K562 (cell line): Measurements from ENCODE around the gene BANF2. TPM values are rescaled to one million over a fixed set of nuclear protein-coding genes. Genes with fewer than 3 reads are reported as not detected.

Experiments used
- ATAC-seq: fragments of 200-7000 bp; cut with Tn5 transposase; 3 replicates; pipeline ENCODE4 v1.9.1; 2020; ENCODE audit warnings: moderate library complexity
- BruUV-seq: library from RNA; stranded (reverse); fragments of 400-500 nt; replicated peaks from 2 replicates; lab custom pipeline; 2021; lab: Mats Ljungman, UMichigan
- CTCF ChIA-PET: fragments of 300-600 bp; formaldehyde crosslinking; extraction: SDS; loops from one replicate; lab custom pipeline; 2021; ENCODE audit warnings: low intra/inter-chr PET ratio; lab: Yijun Ruan, JAX
- POLR2A ChIA-PET: fragments of 300-600, 350-650 bp; sonication (Branson Sonifier 250); formaldehyde crosslinking; extraction: SDS; loops from one replicate; lab custom pipeline; 2021; ENCODE audit warnings: antibody characterized with exemption, inconsistent platforms; lab: Yijun Ruan, JAX
- DNase-seq, 4 experiments: peaks; one replicate each; pipeline versions ENCODE4 v3.0.0 to v3.0.0-alpha.2; 2011 to 2018; ENCODE audit warnings: low spot score in 3 of 4, mixed read lengths in 3 of 4; ENCODE audit errors: extremely low read depth in 1 of 4
- FAIRE-seq: peaks from 2 replicates; lab custom pipeline; 2011; peaks lifted over from hg19 to GRCh38; lab: Jason Lieb, UNC
- H2AFZ ChIP-seq: 2 replicates; pipeline ENCODE4 v1.6.0; 2011; ENCODE audit warnings: low read depth, low read length, control low read depth, inconsistent platforms
- H3K27ac ChIP-seq: fragments of 200-600 bp; 3 replicates; pipeline ENCODE4 v1.8.0; 2011; ENCODE audit warnings: low read depth, mild to moderate bottlenecking, control low read depth, inconsistent platforms, low read length, moderate library complexity, mixed read lengths; ENCODE audit errors: extremely low read depth
- H3K27me3 ChIP-seq, 2 experiments: fragments of 300-600 bp in 1 of 2; 2 replicates in 1 of 2; 3 replicates in 1 of 2; pipeline versions ENCODE4 v1.6.0 to v1.8.0; 2011; ENCODE audit warnings: inconsistent platforms in 2 of 2, low read length in 2 of 2, mild to moderate bottlenecking in 1 of 2, mixed read lengths in 1 of 2, moderate library complexity in 1 of 2; ENCODE audit not compliant: control insufficient read depth in 2 of 2, insufficient read depth in 2 of 2
- H3K36me3 ChIP-seq: fragments of 300-600 bp; 3 replicates; pipeline ENCODE4 v1.8.0; 2011; ENCODE audit warnings: mild to moderate bottlenecking, low read length, inconsistent platforms; ENCODE audit not compliant: control insufficient read depth, insufficient read depth
- H3K4me1 ChIP-seq, 2 experiments: fragments of 200-600 bp in 1 of 2; replicated peaks in 1 of 2; 2 replicates in 1 of 2; 3 replicates in 1 of 2; pipeline versions ENCODE4 v1.5.1 to v1.8.0; 2011; ENCODE audit warnings: inconsistent platforms in 2 of 2, low read length in 2 of 2, mild to moderate bottlenecking in 1 of 2, mixed read lengths in 1 of 2, moderate library complexity in 1 of 2; ENCODE audit not compliant: control insufficient read depth in 2 of 2, insufficient read depth in 2 of 2
- H3K4me2 ChIP-seq: 2 replicates; pipeline ENCODE4 v1.6.1; 2011; ENCODE audit warnings: low read length, control low read depth, inconsistent platforms, mixed read lengths; ENCODE audit not compliant: insufficient read depth
- H3K4me3 ChIP-seq: fragments of 200-600 bp; sonication (generic), shearing (Covaris generic); 2 replicates; pipeline ENCODE4 v1.5.1; 2016; ENCODE audit warnings: control low read depth, inconsistent platforms
- H3K79me2 ChIP-seq: fragments of 200-600 bp; 3 replicates; pipeline ENCODE4 v1.8.0; 2011; ENCODE audit warnings: low read length, inconsistent platforms; ENCODE audit not compliant: control insufficient read depth, insufficient read depth
- H3K9ac ChIP-seq, 2 experiments: 2 replicates each; pipeline versions ENCODE4 v1.6.0 to v1.6.1; 2011; ENCODE audit warnings: low read depth in 2 of 2, low read length in 2 of 2, control low read depth in 1 of 2, inconsistent platforms in 1 of 2, mild to moderate bottlenecking in 1 of 2, mixed read lengths in 1 of 2; ENCODE audit not compliant: insufficient read depth in 1 of 2
- H3K9me1 ChIP-seq: one replicate; pipeline ENCODE4 v1.6.0; 2011; ENCODE audit warnings: inconsistent platforms, mild to moderate bottlenecking, low read length, moderate library complexity; ENCODE audit not compliant: control insufficient read depth, insufficient read depth
- H3K9me3 ChIP-seq: replicated peaks from 2 replicates; pipeline ENCODE4 v1.5.1; 2011; ENCODE audit warnings: low read depth, low read length, inconsistent platforms; ENCODE audit not compliant: control insufficient read depth, insufficient read depth
- H4K20me1 ChIP-seq: replicated peaks from 2 replicates; pipeline ENCODE4 v1.6.1; 2011; ENCODE audit warnings: low read length, inconsistent platforms, mixed read lengths; ENCODE audit not compliant: control insufficient read depth, insufficient read depth
- BCOR ChIP-seq: fragments of 450-650 bp; IDR thresholded peaks from 2 replicates; pipeline ENCODE4 v1.6.1; 2016
- CBX8 ChIP-seq: fragments of 200-600 bp; sonication (generic); IDR thresholded peaks from 2 replicates; pipeline ENCODE4 v1.6.1; 2012; ENCODE audit warnings: borderline replicate concordance, mixed run types, low read depth, mild to moderate bottlenecking, moderate library complexity, mixed read lengths, low read length, control low read depth, inconsistent platforms; ENCODE audit not compliant: poor library complexity, severe bottlenecking; ENCODE audit errors: extremely low read depth
- CC2D1A ChIP-seq: fragments of 450-650 bp; IDR thresholded peaks from 2 replicates; pipeline ENCODE4 v1.6.1; 2017; ENCODE audit warnings: mild to moderate bottlenecking
- FIP1L1 ChIP-seq: fragments of 200-400 bp; formaldehyde crosslinking; IDR thresholded peaks from 2 replicates; pipeline ENCODE4 v1.6.1; 2018; ENCODE audit warnings: mild to moderate bottlenecking, low read depth, low read length; ENCODE audit not compliant: poor library complexity, severe bottlenecking
- MTA3 ChIP-seq: fragments of 450-650 bp; formaldehyde crosslinking; IDR thresholded peaks from 2 replicates; pipeline ENCODE4 v1.6.1; 2017; ENCODE audit warnings: mild to moderate bottlenecking, borderline replicate concordance
- NR2F6 ChIP-seq: fragments of 450-650 bp; formaldehyde crosslinking; IDR thresholded peaks from 2 replicates; pipeline ENCODE4 v1.4.0; 2020; ENCODE audit warnings: mild to moderate bottlenecking
- PCBP1 ChIP-seq: fragments of 200-400 bp; formaldehyde crosslinking; IDR thresholded peaks from 2 replicates; pipeline ENCODE4 v1.6.1; 2018; ENCODE audit warnings: mild to moderate bottlenecking, low read depth, low read length; ENCODE audit not compliant: poor library complexity, severe bottlenecking
- SRSF1 ChIP-seq: fragments of 200-400 bp; formaldehyde crosslinking; IDR thresholded peaks from 2 replicates; pipeline ENCODE4 v1.6.1; 2017; ENCODE audit warnings: mild to moderate bottlenecking, low read depth, low read length, moderate library complexity
- TCF7 ChIP-seq: sonication (generic); IDR thresholded peaks from 2 replicates; pipeline ENCODE4 v1.6.1; 2016; ENCODE audit warnings: antibody characterized with exemption, borderline replicate concordance
- ZFP1 ChIP-seq: fragments of 450-650 bp; formaldehyde crosslinking; IDR thresholded peaks from 2 replicates; pipeline ENCODE4 v1.4.0; 2020; ENCODE audit warnings: mild to moderate bottlenecking, mixed read lengths
- ZNF583 ChIP-seq: fragments of 250-450 bp; sonication (Bioruptor Pico); IDR thresholded peaks from 2 replicates; pipeline ENCODE4 v1.4.0; 2020
- WGBS: fragments of 100-300 bp; shearing (Covaris generic); methylation state at CpG from one replicate; pipeline ENCODE4 v1.1.6; 2016; ENCODE audit warnings: low coverage, mixed read lengths; ENCODE audit not compliant: insufficient coverage; ENCODE audit errors: missing lambda C conversion rate; 5-methylcytosine and 5-hydroxymethylcytosine counted together
- in situ Hi-C: fragments of 300-500 bp; cut with MboI; formaldehyde crosslinking; loops from 4 replicates; pipeline ENCODE4 v1.15.0; 2018; ENCODE audit warnings: inconsistent platforms, mixed read lengths
- intact Hi-C: fragments of 100-400 bp; cut with micrococcal nuclease; formaldehyde crosslinking; loops from 2 replicates; pipeline ENCODE4 v1.14.2; 2022
- polyA plus RNA-seq, 8 experiments: library from polyadenylated mRNA; depleted of rRNA in 4 of 8; stranded (reverse) in 5 of 8; unstranded in 3 of 8; fragments of >200 nt; fragmentation: Nextera tagmentation in 2 of 8; fragmentation: Illumina TruSeq in 1 of 8; extraction: Ambion mirVana in 2 of 8; extraction: Trizol in 1 of 8; gene quantifications; 2 replicates each; pipeline versions ENCODE4 v1.2.1 to v1.2.3, GENCODE V29; 2011 to 2014; ENCODE audit warnings: inconsistent platforms in 1 of 8, missing spikeins in 1 of 8
- total RNA-seq, 7 experiments: library from RNA; depleted of rRNA in 6 of 7; stranded (reverse); fragments of >200 nt in 6 of 7; fragmentation: Illumina TruSeq in 2 of 7; extraction: Trizol in 2 of 7; gene quantifications; 2 replicates each; pipeline versions ENCODE4 v1.2.1 to v1.2.3, GENCODE V29; 2011 to 2021; ENCODE audit warnings: low replicate concordance in 1 of 7
- TF ChIP-seq, protein P1 (sequence below), 2 experiments: fragments of 200-800 bp in 1 of 2; sonication (Bioruptor generic) in 1 of 2; sonication (generic) in 1 of 2; formaldehyde crosslinking in 1 of 2; IDR thresholded peaks in 1 of 2; conservative IDR thresholded peaks in 1 of 2; 2 replicates each; pipeline versions ENCODE4 v1.5.0 to v1.6.1; 2016 to 2020; ENCODE audit warnings: missing compliant biosample characterization in 1 of 2, missing genetic modification characterization in 1 of 2, missing genetic modification reagents in 1 of 2
- TF ChIP-seq, protein P2 (sequence below): fragments of 450-650 bp; formaldehyde crosslinking; IDR thresholded peaks from 2 replicates; pipeline ENCODE4 v1.4.0; 2022; ENCODE audit warnings: missing genetic modification characterization
- TF ChIP-seq, protein P3 (sequence below): fragments of 450-650 bp; formaldehyde crosslinking; IDR thresholded peaks from 2 replicates; pipeline ENCODE4 v1.4.0; 2022; ENCODE audit warnings: missing genetic modification characterization
- TF ChIP-seq, protein P4 (sequence below): fragments of 450-650 bp; formaldehyde crosslinking; IDR thresholded peaks from 2 replicates; pipeline ENCODE4 v1.4.0; 2020; ENCODE audit warnings: mild to moderate bottlenecking
- TF ChIP-seq, protein P5 (sequence below): sonication (generic); formaldehyde crosslinking; IDR thresholded peaks from 2 replicates; pipeline ENCODE4 v1.8.1; 2022; ENCODE audit warnings: missing genetic modification reagents

BANF2 gene
- total and polyA plus RNA-seq, 9 of the 15 experiments (the other 6 are each of a cell fraction or from before 2014, with no cell fraction given): not detected

DNA sequence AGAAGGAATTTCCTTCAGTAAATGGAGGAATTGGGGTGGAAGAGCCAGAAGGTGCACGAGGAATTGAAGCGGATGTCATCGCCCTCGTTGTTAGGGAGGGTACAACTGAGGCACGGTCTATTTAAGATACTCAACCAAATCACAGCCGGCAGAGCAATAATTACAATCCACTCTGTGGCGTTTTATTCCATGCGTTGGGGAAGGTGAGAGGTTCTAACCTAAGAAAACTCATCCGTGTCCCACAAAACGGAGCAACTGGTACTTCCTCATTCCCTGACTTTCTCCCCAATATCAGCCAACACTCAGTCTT is 16.9 kb upstream of the BANF2 start:
- peaks cover 3% of the 10 kb centered on the region for H3K9me1 ChIP-seq
- POLR2A ChIA-PET: interaction anchor here (0.7 to 2.7 kb wide), 11 partner anchors 8 to 289 kb away, joined by 3 to 10 read pairs (median 4); partner anchors contain the start of gene MGME1
- H3K27ac ChIP-seq: no peak overlapping the region; the same call in 1 of the 3 replicates
- peaks cover 7% of the 10 kb centered on the region; the same call in 1 of the 2 replicates for H4K20me1 ChIP-seq
- WGBS: 6% methylated on average over 9 of the region's 10 CpGs
- H3K4me1 ChIP-seq: peaks cover 14 to 28% of the 10 kb centered on the region in 2 experiments
- H3K4me3 ChIP-seq: peak overlapping the region; percentile 65
- peaks cover 33% of the 10 kb centered on the region for H3K79me2 ChIP-seq
- H2AFZ ChIP-seq: peak overlapping the region; percentile 96
- peaks cover 17% of the 10 kb centered on the region; the same call in 2 of the 3 replicates for H3K36me3 ChIP-seq
- FAIRE-seq (no peak), DNase-seq (no peak), ATAC-seq (no peak)
- peaks cover 8 to 20% of the 10 kb centered on the region in 2 experiments for H3K27me3 ChIP-seq
- CTCF ChIA-PET: interaction anchor here (0.5 kb wide), 1 partner anchor 178 kb away, joined by 3 read pairs; no protein-coding TSS in a partner anchor
- peak overlapping the region; percentile 74 for H3K4me2 ChIP-seq
- BruUV-seq: no TSS peak
- peaks cover 2% of the 10 kb centered on the region; the same call in 1 of the 2 replicates for H3K9me3 ChIP-seq
- intact Hi-C loops (loop anchor here (10.0 kb wide), 2 partner anchors 212 to 312 kb away; no protein-coding TSS in a partner anchor), in situ Hi-C loops (no loop called here)
- peak overlapping the region in 1 of 2 experiments; percentile 69; a peak in 2 of 4 replicates for H3K9ac ChIP-seq
- TF ChIP-seq, protein P1, sequence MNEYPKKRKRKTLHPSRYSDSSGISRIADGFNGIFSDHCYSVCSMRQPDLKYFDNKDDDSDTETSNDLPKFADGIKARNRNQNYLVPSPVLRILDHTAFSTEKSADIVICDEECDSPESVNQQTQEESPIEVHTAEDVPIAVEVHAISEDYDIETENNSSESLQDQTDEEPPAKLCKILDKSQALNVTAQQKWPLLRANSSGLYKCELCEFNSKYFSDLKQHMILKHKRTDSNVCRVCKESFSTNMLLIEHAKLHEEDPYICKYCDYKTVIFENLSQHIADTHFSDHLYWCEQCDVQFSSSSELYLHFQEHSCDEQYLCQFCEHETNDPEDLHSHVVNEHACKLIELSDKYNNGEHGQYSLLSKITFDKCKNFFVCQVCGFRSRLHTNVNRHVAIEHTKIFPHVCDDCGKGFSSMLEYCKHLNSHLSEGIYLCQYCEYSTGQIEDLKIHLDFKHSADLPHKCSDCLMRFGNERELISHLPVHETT (CRISPR knock-in tag; conservative IDR thresholded peaks at IDR 0.05 in 1 of 2, IDR thresholded peaks at IDR 0.05 in 1 of 2): no peak
- TF ChIP-seq, protein P2, sequence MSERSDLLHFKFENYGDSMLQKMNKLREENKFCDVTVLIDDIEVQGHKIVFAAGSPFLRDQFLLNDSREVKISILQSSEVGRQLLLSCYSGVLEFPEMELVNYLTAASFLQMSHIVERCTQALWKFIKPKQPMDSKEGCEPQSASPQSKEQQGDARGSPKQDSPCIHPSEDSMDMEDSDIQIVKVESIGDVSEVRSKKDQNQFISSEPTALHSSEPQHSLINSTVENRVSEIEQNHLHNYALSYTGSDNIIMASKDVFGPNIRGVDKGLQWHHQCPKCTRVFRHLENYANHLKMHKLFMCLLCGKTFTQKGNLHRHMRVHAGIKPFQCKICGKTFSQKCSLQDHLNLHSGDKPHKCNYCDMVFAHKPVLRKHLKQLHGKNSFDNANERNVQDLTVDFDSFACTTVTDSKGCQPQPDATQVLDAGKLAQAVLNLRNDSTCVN (CRISPR knock-in tag): no peak
- TF ChIP-seq CBX8 (no peak), CC2D1A (no peak), BCOR (no peak), ZNF583 (CRISPR knock-in tag) (no peak), ZFP1 (CRISPR knock-in tag) (no peak), MTA3 (no peak), NR2F6 (CRISPR knock-in tag) (no peak), SRSF1 (no peak), FIP1L1 (no peak), TCF7 (peak; percentile 94), PCBP1 (no peak)
- TF ChIP-seq, protein P3, sequence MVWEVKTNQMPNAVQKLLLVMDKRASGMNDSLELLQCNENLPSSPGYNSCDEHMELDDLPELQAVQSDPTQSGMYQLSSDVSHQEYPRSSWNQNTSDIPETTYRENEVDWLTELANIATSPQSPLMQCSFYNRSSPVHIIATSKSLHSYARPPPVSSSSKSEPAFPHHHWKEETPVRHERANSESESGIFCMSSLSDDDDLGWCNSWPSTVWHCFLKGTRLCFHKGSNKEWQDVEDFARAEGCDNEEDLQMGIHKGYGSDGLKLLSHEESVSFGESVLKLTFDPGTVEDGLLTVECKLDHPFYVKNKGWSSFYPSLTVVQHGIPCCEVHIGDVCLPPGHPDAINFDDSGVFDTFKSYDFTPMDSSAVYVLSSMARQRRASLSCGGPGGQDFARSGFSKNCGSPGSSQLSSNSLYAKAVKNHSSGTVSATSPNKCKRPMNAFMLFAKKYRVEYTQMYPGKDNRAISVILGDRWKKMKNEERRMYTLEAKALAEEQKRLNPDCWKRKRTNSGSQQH (CRISPR knock-in tag): no peak
- TF ChIP-seq, protein P4, sequence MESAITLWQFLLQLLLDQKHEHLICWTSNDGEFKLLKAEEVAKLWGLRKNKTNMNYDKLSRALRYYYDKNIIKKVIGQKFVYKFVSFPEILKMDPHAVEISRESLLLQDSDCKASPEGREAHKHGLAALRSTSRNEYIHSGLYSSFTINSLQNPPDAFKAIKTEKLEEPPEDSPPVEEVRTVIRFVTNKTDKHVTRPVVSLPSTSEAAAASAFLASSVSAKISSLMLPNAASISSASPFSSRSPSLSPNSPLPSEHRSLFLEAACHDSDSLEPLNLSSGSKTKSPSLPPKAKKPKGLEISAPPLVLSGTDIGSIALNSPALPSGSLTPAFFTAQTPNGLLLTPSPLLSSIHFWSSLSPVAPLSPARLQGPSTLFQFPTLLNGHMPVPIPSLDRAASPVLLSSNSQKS: no peak
- TF ChIP-seq, protein P5, sequence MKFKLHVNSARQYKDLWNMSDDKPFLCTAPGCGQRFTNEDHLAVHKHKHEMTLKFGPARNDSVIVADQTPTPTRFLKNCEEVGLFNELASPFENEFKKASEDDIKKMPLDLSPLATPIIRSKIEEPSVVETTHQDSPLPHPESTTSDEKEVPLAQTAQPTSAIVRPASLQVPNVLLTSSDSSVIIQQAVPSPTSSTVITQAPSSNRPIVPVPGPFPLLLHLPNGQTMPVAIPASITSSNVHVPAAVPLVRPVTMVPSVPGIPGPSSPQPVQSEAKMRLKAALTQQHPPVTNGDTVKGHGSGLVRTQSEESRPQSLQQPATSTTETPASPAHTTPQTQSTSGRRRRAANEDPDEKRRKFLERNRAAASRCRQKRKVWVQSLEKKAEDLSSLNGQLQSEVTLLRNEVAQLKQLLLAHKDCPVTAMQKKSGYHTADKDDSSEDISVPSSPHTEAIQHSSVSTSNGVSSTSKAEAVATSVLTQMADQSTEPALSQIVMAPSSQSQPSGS (CRISPR knock-in tag): no peak
